ENCODE measurements around the gene SULT2A1. TPM values are rescaled to one million over a fixed set of nuclear protein-coding genes. Genes with fewer than 3 reads are reported as not detected.
A peak's percentile ranks its signal among the peaks of the same experiment; 100 is the strongest.

Gene SULT2A1
- total and polyA plus RNA-seq, 2 of the 8 experiments (the other 6 are each of a cell fraction or from before 2014, with no cell fraction given) = not detected

DNA sequence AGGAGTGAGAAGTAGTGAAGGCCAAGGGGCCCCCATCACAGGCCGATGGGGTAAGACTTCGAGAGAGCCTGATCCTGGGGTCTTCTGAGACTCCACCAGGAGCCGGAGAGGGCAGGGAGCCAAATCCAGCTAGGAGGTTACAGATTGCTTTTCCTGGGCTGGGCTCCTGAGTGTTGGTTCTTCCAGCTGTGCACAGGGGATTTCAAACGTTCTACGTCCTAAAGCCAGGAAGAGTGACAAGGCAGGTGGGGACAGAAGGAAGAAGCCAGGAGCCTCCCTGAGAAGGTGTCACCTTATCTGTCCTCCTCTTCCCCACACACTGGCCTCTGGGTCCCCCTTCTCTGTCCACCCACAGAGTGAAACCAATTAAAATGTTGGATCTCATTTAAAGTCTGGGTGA, 43.2 kb downstream of the SULT2A1 start:
- H2BK15ac ChIP-seq (ENCODE audit: low read length) = no peak overlapping the region
- H4K5ac ChIP-seq (ENCODE audit: insufficient read length, low read depth, low read length) = no peak overlapping the region
- H3K27me3 ChIP-seq (replicated peaks in 1 of 4; ENCODE audit: control insufficient read depth in 3 of 4, extremely low read depth in 1 of 4, insufficient read depth in 3 of 4, low read length in 3 of 4) = no peaks in the 10 kb centered on the region
- H2BK12ac ChIP-seq (ENCODE audit: low read depth, low read length) = no peak overlapping the region
- no peak overlapping the region for H3K27ac ChIP-seq (ENCODE audit: low read depth, low read length)
- H2BK20ac ChIP-seq (ENCODE audit: low read length) = peak overlapping the region; percentile 51; the same call in 1 of the 2 replicates
- no peak overlapping the region for H3K9ac ChIP-seq (replicated peaks in 1 of 4; ENCODE audit: extremely low read depth in 1 of 4, low read depth in 3 of 4, low read length in 3 of 4)
- no peak overlapping the region for H2BK120ac ChIP-seq (replicated peaks; ENCODE audit: low read depth, low read length)
- no peaks in the 10 kb centered on the region for H3K79me1 ChIP-seq (ENCODE audit: low read depth, low read length)
- no peaks in the 10 kb centered on the region for H3K9me3 ChIP-seq (ENCODE audit: insufficient read depth in 2 of 2, low read depth in 1 of 2, low read length in 1 of 2)
- H3K79me2 ChIP-seq (ENCODE audit: control insufficient read depth in 1 of 2, insufficient read depth in 2 of 2, low read length in 2 of 2) = no peaks in the 10 kb centered on the region
- POLR2A ChIA-PET (ENCODE audit: partially characterized antibody) = no interaction called here
- H4K20me1 ChIP-seq (replicated peaks in 1 of 2; ENCODE audit: control insufficient read depth in 1 of 2, insufficient read depth in 2 of 2, low read length in 2 of 2) = peaks cover 0 to 3% of the 10 kb centered on the region in 2 experiments
- no peaks in the 10 kb centered on the region for H3K36me3 ChIP-seq (ENCODE audit: control insufficient read depth in 2 of 4, insufficient read depth in 4 of 4, low read length in 3 of 4)
- CTCF ChIA-PET (ENCODE audit: partially characterized antibody) = interaction anchor here (1.0 to 4.1 kb wide), 4 partner anchors 18 to 405 kb away, joined by 3 to 21 read pairs (median 8); no protein-coding TSS in a partner anchor
- H3K4me3 ChIP-seq (ENCODE audit: extremely low read depth in 1 of 4, insufficient read depth in 2 of 4, low read depth in 3 of 4, low read length in 4 of 4) = no peak overlapping the region
- no peak overlapping the region for H2AK5ac ChIP-seq (ENCODE audit: low read depth, low read length)
- WGBS, 2 experiments (ENCODE audit: extremely low coverage in 1 of 2, insufficient coverage in 1 of 2, insufficient read length in 1 of 2, insufficient replicate concordance in 2 of 2, low coverage in 1 of 2, low lambda C conversion rate in 2 of 2, missing lambda C conversion rate in 1 of 2) = 70% methylated on average over 5 of the region's 5 CpGs; no CpG with 5 or more reads in 1 of the 2 experiments
- H3K23me2 ChIP-seq (ENCODE audit: low read depth, low read length) = no peaks in the 10 kb centered on the region
- FAIRE-seq = no peak
- H3K14ac ChIP-seq (ENCODE audit: insufficient read length) = no peak overlapping the region
- no peak overlapping the region for H2AFZ ChIP-seq (ENCODE audit: low read length)
- H3K4ac ChIP-seq (replicated peaks; ENCODE audit: insufficient read length, low read depth, low read length) = no peak overlapping the region
- H2BK5ac ChIP-seq (ENCODE audit: low read depth, low read length) = no peak overlapping the region
- no peak overlapping the region for H3K4me2 ChIP-seq (ENCODE audit: insufficient read depth in 1 of 2, low read depth in 2 of 2, low read length in 2 of 2)
- DNase-seq (ENCODE audit: low read depth in 1 of 2, low spot score in 2 of 2) = no peak
- H3K56ac ChIP-seq (replicated peaks; ENCODE audit: insufficient read length, low read depth, low read length) = no peak overlapping the region
- peaks cover 0 to 10% (median 4%) of the 10 kb centered on the region in 4 experiments; a peak in 4 of 7 replicates for H3K4me1 ChIP-seq (replicated peaks in 1 of 4; ENCODE audit: control insufficient read depth in 3 of 4, insufficient read depth in 4 of 4, low read length in 3 of 4)
- H3K18ac ChIP-seq (ENCODE audit: extremely low read depth, low read length) = no peak overlapping the region
- H4K8ac ChIP-seq (ENCODE audit: extremely low read depth, insufficient read depth, low read length) = no peak overlapping the region
- no peak overlapping the region for H3K23ac ChIP-seq (ENCODE audit: insufficient read length)
- H4K91ac ChIP-seq (replicated peaks; ENCODE audit: insufficient read length, low read length) = no peak overlapping the region
- TF ChIP-seq EP300 (IDR thresholded peaks at IDR 0.05; ENCODE audit: borderline replicate concordance in 1 of 2, low read depth in 2 of 2, low read length in 2 of 2) = no peak
